HG03103 (cell line): ENCODE results near the gene GMDS.
A peak's percentile ranks its signal among the peaks of the same experiment; 100 is the strongest.

Experiments
- ATAC-seq: cut with Tn5 transposase; IDR thresholded peaks from one replicate; pipeline ENCODE4 v1.9.1; 2021; ENCODE audit warnings: low read depth; ENCODE audit not compliant: unreplicated experiment

The GMDS gene

DNA sequence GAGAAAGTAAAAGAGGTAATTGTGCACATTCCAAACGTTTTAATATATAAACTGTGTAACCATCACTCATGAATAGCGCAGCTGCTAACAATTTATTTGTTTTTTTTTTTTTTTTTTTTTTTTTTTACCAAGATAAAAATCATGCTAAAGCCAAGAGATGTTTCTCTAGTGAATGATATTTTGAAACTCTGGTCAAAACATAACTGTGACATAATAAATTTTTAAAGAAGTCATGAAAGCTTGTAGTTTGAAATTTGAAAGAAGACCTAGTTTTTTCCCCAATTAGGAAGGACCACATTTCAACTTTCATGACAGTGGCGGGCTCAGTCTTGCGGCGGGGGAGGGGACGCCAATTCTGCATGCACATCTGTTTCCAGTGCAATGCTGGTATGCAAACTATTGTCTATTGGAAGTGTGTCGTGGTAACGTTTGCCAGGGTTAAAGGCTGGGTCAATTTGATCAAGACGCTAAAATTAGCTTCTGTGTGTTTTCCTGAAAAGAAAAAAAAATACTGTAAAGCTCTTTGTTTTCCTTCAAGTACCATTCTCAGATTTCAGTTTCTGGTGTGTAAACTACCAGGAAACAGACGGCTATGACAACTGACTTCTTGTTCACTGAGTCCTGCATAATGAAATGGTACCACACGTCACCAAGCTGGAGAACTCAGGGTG lies 423.8 kb downstream of the GMDS start:
- no peak for ATAC-seq

DNA sequence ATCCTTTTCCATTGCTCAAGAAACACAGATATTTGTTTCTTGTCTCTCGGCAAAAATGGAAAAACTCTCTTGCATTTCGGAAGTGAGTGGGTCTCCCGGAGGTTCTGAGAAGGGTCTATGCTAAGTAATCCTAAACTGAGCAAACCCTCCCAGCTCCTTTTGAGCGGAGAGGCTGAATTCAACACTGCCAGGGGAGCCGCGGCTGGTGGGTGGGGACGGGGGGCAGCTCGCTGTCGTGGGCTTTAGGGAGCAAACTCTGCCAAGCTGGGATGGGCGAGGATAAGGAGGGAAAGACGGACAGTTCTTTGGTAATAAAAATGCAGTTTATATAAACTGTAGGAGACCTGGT lies 424.3 kb downstream of the GMDS start:
- no peak for ATAC-seq

DNA sequence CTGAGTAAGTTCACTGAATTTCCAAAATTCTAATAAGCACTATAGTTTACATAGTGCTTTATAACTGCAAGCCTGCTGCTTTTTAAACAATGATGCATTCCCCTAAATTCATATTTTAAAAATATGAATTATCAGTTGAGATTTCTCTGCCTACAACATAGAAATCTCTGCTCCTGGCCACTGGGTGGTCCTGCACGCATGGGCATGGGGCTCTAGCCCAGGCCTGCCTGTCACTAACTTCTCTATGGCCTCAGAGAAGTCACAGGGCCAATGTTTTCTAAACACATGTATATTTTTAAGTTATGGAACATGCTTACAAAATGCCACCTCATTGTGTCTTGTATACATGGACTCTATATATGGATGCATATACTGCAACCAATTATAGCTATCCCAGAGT lies 424.7 kb downstream of the GMDS start:
- ATAC-seq = no peak

DNA sequence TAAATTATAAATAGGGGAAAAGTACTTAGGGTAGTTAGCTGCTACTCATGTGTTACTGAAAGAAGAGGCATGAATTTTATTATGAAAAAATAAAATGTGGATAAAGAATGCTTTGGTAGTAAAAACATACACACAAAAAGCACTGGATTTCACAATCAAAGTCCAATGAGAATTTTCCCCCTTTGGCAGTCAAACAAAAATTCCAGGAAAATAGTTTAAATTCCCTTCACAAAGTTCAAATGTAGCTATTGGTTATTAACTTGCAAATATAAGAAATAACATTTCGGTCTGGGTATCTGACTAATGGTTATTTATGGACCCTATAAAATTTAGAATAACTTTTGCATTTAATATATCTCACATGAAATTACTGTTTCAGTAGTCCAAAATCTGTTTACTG lies 425.2 kb downstream of the GMDS start:
- ATAC-seq = no peak

DNA sequence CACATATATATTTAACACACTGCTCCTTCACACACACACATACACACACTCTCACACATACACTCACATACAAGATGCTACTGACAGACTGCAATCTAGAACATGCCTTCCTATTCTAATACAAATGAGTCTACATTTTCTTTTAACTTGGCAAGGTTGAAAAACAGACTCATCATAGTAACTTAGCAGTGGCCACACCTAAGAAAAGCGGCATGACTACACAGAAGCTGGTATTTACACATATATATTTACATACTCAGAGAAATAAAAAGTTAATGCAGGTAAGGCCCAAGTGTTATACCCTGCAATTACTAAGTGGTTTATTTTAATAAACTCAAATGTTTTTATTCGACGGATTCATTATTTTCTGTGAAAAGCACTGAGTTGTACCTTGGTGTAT lies 426.4 kb downstream of the GMDS start:
- no peak for ATAC-seq

DNA sequence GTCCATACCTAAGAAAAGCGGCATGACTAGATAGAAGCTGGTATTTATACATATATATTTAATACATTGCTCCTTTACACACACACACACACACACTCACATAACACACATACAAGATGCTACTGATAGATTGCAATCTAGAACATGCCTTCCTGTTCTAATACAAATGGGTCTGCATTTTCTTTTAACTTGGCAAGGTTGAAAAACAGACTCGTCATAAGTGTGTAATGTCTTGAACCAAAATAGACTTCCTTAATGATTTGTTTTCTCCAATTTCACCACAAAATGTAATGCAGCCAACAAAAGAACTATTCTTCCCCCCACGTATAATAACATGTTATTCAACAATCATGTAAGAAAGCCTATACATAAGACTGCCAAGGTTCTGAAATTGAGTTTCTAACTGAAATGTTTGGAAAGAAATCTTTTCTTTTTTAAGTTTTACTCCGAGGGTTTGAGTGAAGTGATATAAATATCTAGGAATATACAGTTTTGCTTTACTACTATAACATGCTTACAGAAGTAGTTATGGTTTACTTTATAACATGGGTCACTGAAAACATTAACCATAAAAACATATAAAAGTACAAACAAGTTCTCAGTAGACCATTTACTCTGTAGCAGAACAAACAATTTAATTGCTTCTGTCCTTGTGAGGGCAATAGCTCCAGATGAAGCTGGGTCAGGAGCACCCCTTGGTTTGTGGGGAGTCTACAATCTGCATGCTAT lies 428.2 kb downstream of the GMDS start:
- ATAC-seq = no peak

DNA sequence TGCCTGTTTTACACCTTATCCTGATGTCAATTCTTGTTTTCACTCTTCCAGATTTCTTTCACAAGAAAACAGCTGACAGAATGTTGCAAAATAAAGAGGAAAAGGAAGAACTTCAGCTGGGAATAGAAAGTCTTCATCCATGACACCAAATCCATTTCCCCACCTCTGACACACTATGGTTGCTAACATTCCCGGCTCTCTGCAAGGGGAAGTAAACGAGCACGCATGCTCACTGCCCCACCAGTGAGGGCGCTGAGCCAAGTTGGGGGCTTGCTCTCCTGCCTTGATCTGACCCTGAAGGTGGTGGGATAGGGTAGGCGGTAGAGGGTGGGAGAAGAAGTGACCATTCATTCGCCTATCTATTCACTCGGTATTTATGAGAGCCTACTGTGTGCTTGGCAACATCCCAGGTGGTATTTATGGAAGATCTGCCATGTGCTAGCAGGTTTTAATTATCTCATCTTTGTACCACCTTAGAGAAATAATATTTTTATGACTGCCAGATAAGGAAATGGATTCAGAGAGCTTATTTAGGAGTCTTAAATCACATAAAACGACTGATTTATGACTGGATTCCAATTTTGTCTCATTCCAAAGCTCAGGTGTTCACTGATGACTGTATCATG lies 429.5 kb downstream of the GMDS start:
- no peak for ATAC-seq

DNA sequence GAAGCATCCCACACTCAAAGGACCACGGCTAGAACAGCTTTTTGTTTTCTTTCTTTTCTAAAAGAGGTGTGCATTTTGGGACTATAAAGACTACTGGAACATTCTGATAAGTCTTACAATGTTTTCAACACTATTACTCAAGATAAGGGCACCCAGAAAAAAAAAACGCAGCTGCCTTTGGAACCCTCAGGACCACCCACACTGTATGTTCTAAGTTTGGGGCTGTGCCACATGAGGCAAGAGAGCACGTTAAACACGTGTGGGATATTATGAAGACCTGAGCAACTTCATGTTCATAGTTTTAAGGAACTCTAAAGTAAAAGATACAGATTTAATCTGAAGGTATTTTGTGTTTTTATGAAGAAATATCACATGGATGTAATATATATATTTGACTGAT lies 431.1 kb downstream of the GMDS start:
- ATAC-seq = no peak

DNA sequence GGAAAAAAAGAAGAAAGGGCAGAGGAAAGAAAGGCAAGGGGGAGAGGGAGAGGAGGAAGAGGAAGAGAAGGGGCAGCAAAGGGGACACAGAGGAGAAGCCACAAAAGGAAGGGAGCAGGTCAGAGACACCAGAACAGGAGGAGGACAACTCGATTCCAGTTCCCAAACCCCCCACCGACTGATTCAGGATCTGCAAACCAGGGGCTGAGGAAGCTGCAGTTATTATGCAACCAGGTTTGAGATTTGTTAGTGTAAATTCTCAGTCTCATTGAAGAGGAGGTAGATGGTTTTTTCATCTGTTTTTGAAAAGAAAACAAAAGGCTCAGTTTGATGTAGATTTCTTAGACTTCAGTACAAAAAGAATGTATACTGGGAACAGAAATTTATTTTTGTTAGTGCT lies 432.9 kb downstream of the GMDS start:
- ATAC-seq = no peak

DNA sequence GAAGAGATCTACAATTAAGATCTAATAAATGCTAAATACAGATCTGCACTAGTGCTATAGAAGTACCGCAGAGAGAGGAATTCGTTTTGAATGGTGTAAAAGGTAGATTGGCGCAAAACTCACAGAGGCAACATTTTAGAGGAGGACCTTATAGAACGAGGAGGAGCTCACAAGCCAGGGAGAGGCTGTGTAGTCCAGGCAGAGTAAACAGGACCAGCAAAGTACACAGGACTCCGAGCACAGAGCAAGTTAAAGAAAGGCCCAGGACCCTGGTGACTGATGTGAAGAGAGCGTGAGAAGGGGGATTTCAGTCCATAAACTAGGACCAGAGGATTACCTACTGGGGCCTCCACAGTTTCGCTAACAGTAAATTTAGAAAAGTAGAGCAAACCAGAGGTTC lies 433.4 kb downstream of the GMDS start:
- ATAC-seq = no peak

DNA sequence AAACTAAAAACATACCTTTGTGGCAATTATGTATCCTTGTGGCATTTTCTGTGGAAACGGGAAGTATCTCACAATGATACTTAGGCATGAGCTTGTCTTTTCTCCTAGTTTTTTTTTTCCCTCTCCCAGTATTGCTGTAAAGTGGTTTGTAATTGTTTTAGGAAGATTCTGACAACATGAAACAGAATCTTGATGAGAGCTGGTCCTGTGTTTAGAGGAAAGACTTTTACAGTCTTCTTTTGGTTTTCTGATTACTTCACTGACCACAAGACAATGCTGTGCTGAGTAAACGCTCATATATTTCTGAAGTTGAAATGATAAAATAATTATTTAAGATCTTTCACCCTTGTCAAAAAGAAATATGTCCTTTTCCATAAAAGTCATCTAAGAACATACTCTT lies 434.5 kb downstream of the GMDS start:
- no peak for ATAC-seq

DNA sequence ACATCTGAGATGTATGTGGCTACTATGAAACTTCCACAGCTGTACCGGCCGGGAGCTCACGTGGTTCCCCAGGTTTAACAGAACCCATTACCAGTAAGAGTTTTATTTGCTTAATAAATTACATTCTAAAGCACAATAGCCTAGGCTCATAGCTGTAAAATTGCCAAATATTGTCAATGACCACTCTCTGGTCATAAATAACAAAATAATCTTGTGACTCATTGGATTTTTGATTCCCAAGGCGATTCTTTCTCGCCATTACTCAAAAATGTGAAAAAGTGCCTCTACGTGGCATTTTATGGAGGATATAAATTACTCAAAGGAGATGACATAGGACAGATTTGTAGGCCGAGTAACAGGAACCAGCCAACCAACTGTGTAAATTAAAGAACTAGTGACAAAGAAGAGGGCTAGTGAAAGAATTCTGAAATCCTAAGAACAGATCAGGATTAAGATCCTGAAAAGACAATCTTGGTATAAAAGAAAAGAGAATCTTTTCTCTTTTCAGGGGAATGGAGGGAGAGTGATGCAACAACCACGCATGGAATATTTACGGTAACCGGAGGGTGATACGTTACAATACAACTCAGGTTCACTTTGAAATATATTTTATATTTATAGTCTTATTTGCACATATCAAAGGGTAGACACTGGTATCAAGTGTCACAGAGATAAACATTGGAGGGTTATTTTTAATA lies 436.0 kb downstream of the GMDS start:
- no peak for ATAC-seq

DNA sequence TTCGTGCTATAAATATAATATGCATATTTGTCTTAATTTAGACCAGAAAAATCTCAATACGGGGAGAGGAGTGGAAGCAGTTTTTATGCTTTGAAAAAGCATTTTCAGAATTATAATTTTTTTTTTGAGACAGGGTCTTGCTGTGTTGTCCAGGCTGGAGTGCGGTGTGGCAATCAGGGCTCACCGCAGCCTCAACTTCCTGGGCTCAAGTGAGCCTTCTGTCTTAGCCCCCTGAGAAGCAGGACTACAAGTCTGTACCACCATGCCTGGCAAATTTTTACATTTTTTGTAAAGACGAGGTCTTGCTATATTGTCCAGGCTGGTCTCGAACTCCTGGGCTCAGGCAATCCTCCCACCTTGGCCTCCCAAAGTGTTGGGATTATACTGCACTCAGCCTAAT lies 438.5 kb downstream of the GMDS start:
- no peak for ATAC-seq

DNA sequence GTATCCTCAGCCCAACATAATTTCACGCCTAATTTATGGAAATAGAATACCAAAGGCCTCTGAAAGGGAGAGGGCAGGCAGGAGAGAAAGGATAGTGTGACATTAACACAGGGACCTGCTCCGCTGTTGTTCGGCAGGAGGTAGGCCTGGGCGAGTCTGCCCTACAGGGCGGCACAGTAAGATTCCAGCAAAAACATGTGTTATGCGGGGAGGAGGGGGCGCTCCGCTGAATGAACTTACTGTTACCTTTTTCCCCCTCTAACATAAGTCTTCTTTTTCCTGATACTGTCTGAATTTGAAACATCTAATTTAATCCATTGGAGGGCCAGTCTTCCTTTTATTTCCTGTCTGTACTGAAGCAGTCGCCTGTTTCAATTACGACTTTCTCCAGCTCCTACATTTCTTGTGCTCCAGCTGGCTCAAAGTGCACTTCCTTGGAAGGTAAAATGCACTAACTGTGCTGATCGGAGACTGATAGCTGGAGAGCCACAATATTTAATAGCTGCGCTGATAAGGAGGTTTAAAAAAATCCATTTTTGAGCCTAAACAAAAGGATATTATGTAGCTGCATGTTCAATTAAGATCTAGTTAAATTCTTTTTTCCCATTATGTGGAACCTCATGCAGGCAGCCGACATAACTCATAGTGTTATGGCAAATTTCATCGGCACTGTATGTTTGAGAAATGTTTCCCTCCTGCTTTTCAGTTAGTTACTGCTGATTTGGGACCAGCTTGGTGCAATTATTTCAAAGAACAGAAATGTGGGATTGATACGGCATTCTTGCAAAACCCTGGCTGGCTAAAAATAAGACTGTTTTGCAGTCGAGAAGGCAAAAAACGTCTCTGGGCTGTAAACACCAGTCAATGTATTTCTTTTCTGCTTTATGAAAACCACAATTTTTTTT lies 442.7 kb downstream of the GMDS start:
- ATAC-seq = no peak

DNA sequence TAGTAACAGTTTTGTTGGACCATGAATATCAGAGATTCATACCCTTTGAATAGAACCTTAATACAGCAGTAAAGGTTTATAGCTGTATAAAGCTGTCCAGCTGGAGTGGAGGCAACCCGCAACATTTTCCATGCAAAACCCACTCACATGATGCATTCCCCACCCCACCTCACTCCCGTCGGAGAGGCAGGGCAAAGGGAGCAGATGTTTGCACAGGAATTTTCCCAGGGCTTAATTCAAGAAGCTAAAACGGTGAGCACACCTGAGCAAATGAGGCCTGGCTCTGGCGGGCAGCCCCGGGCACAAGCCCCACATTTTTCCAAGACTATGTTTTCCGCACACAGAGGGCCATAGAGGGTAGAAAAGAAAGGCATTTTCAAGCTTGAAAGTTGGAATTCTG lies 444.0 kb downstream of the GMDS start:
- ATAC-seq = no peak

DNA sequence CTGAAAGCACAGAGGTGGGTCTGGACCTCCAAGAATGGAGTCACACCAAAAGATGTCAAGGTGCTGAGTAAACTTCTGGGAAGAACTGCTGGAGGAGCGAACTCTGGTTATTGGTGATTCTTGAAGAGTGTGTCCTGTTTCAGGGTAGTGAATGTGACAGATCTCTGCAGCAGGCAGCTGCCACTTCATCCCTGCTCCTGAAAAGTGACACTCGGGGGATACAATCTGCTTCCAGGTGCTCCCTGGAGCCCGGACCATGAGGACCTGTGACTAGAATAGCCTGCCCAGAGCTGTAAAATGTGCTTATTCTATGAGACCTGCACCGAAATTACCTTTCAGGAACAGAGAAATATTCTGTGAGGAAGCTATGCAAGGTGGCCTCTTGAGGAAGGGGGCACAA lies 444.6 kb downstream of the GMDS start:
- no peak for ATAC-seq

DNA sequence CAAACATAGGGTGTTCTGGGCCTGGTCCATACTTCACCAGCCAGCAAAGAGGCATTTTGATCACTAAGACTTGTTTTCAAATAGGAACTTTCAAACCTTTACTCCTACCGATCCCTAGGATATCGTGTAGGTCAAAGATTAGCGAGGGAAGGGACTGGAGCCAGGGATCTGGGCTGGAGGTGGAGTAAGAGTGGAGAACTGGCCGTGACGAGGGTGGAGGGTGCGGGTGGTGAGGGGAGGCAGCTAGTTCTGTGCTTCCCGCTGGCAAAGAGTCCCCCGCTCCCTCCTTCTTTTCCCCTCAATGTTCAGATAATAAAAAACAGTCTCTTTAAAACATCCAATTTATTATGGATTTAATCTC lies 446.5 kb downstream of the GMDS start:
- ATAC-seq = no peak

DNA sequence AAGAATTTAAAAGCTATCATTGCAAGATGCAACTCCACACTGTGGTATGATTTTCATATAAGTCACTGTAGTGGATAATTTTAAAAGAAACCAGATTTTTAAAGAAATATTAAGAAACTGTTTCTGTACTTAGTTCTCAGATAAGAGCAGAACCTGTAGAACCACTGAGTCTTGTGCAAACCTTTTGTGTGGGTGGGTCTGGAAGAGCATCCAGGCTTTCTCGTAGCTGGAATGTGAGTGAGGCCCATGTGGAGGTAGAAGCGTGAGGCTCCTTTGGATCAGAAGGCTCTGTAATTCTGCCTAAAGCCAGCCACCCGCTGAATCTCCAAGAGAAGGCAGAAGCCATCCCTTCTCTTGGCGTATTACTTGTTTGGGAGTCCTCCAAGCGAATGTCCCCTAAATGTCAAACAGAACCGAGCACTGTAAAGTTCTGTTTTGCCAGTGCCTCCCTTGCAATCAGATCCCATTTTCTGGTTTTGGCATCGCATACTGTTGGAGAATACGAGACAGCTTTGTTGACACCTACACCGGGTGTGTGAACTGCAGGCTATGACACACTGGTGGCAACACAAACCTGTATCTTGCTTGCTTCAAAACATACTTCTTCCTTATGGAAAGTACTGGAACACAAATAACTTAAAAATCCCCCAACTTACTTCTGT lies 447.0 kb downstream of the GMDS start:
- no peak for ATAC-seq

DNA sequence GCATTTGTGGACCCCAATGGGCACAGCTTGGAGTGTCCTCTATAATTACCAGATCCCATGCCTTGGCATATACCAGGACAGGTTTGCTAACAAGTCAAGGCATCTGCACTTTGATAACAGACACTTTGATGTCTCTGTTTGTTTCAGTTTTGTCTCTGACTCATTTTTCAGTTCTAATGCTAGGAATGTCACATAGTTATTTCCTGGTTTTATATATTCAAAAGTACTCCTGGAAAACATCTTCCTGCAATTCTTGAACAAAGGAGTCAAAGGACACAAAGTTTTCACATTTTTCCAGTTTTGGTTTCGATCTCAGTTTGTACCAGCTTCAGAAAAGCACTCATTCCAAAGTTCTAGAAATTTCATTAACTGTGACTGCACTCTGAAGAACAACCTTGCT lies 447.6 kb downstream of the GMDS start:
- ATAC-seq = peak; percentile 22
